ENCODE data around the gene NAP1L5.

GRCh38 chr4:88702782-88703181 lies 5.2 kb upstream of the NAP1L5 start:
- TF ChIP-seq CTCF (IDR thresholded peaks at IDR 0.05) (no peak), POLR2A (IDR thresholded peaks at IDR 0.05) (no peak)

Data from lower leg skin (tissue), 3 donors.